ENCODE results near the gene MOGAT3. TPM values are rescaled to one million over a fixed set of nuclear protein-coding genes. Genes with fewer than 3 reads are reported as not detected.

The MOGAT3 gene
- total and polyA plus RNA-seq, 2 experiments from 2014 or later: 6.3 to 14.0 TPM

DNA sequence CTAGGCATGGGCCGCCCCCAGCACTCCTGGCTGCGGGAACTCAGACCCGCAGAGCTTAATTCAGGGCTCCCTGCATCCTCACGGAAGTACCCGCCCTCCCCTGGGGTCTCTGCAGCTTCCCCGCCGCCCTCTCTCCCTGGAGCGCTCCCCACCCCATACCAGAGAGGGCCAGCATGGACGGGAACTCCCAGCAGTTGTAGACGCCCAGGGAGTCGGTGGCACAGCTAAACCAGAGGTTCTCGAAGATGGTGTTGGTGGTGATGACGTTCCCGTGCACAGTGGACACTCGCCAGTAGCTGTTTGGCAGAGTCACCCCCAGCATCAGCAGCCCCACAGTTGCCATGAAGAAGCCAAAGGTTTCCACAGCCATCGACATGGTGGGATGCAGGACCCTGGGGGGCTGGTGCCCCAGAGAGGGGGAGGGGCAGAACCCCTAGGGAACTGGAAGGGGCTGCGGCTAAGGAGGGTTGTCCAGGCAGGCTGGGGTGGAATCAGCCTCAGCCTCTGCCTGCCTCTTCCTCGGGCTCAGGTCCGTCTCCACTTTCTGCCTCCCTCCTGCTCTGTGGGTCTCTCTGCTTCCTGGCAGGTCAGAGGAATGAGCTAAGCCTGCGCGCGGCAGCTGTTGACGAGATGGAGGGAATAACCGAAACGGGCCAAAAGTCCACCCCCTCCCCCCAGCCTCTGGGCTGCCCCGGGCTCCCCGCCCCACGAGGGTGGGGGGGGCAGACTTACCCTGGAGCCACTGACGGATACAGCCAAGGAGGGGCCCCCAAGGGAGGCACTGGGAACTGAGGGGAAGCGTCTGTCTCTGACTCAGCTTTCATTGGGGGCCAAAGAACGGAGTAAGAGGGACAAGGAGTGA lies 36.6 kb upstream of the MOGAT3 start, which contains the start of gene CLDN15:
Gene CLDN15, minus strand, starts transcription at position 597 of the 862 bp plus-strand sequence. Its CDS starts 221 bp downstream, at position 376.
- H3K27me3 ChIP-seq: no peaks in the 10 kb centered on the region
- H4K20me1 ChIP-seq (ENCODE audit: insufficient read depth, poor library complexity, severe bottlenecking): peaks cover 4% of the 10 kb centered on the region
- peaks cover 5% of the 10 kb centered on the region for H3K4me1 ChIP-seq (ENCODE audit: insufficient read depth)
- DNase-seq (ENCODE audit: low spot score): peak; percentile 56
- peak within 1 kb of the TSS; percentile 60 for H3K27ac ChIP-seq
- no peaks in the 10 kb centered on the region for H3K9me3 ChIP-seq (ENCODE audit: low read depth)
- peaks cover 16% of the 10 kb centered on the region for H3K79me2 ChIP-seq
- H3K4me3 ChIP-seq: no peak within 1 kb of the TSS
- no peak within 1 kb of the TSS for H2AFZ ChIP-seq
- no peaks in the 10 kb centered on the region for H3K36me3 ChIP-seq (replicated peaks; ENCODE audit: insufficient read depth, low read depth)
- peak within 1 kb of the TSS; percentile 37 for H3K4me2 ChIP-seq
- no peaks in the 10 kb centered on the region for H3K9me2 ChIP-seq (replicated peaks; ENCODE audit: insufficient read depth)
- 85% methylated on average over 23 of the region's 31 CpGs for WGBS (ENCODE audit: low lambda C conversion rate, missing lambda C conversion rate)
- TF ChIP-seq EZH2 (IDR thresholded peaks at IDR 0.05; ENCODE audit: borderline replicate concordance) (no peak), EZH2phosphoT487 (IDR thresholded peaks at IDR 0.05; ENCODE audit: low read depth, severe bottlenecking, unreplicated experiment) (no peak)
- TF ChIP-seq, protein P1, sequence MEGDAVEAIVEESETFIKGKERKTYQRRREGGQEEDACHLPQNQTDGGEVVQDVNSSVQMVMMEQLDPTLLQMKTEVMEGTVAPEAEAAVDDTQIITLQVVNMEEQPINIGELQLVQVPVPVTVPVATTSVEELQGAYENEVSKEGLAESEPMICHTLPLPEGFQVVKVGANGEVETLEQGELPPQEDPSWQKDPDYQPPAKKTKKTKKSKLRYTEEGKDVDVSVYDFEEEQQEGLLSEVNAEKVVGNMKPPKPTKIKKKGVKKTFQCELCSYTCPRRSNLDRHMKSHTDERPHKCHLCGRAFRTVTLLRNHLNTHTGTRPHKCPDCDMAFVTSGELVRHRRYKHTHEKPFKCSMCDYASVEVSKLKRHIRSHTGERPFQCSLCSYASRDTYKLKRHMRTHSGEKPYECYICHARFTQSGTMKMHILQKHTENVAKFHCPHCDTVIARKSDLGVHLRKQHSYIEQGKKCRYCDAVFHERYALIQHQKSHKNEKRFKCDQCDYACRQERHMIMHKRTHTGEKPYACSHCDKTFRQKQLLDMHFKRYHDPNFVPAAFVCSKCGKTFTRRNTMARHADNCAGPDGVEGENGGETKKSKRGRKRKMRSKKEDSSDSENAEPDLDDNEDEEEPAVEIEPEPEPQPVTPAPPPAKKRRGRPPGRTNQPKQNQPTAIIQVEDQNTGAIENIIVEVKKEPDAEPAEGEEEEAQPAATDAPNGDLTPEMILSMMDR (IDR thresholded peaks at IDR 0.05; ENCODE audit: poor library complexity): no peak

DNA sequence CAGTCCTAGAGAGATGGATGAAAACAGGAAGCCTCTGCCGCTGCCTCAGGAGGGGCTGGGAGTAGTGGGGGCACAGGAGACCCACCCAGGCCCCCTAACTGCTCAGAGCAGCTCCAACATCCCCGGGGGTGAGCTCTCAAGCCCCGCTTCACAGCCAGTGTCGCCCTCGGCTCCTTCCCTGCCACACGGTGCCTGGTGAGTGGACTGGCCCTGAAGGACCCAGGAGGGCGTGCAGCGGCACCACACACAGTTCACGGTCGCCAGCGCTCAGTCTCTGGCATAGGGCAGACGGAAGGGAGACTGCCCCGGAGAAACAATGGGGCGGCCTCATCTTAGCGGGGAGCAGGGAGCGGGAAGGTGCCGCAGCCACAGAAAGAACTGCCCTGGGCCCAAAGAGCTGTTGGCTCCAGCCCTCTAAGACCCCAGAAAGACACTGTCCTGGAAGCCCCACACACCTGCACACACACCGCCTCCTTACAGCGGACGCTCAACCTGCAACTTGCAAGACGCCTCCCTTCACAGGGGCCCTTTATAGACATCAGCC lies 35.5 kb upstream of the MOGAT3 start:
- DNase-seq (ENCODE audit: low spot score): peak; percentile 8
- no peaks in the 10 kb centered on the region for H3K36me3 ChIP-seq (replicated peaks; ENCODE audit: insufficient read depth, low read depth)
- H3K27me3 ChIP-seq: no peaks in the 10 kb centered on the region
- no peak overlapping the region for H2AFZ ChIP-seq
- 96% methylated on average over 18 of the region's 21 CpGs for WGBS (ENCODE audit: low lambda C conversion rate, missing lambda C conversion rate)
- TF ChIP-seq EZH2phosphoT487 (IDR thresholded peaks at IDR 0.05; ENCODE audit: low read depth, severe bottlenecking, unreplicated experiment) (no peak), EZH2 (IDR thresholded peaks at IDR 0.05; ENCODE audit: borderline replicate concordance) (no peak)
- TF ChIP-seq, protein P1 (IDR thresholded peaks at IDR 0.05; ENCODE audit: poor library complexity): no peak
- peaks cover 6% of the 10 kb centered on the region for H3K79me2 ChIP-seq
- H3K9me2 ChIP-seq (replicated peaks; ENCODE audit: insufficient read depth): no peaks in the 10 kb centered on the region
- H3K4me3 ChIP-seq: no peak overlapping the region
- no peaks in the 10 kb centered on the region for H4K20me1 ChIP-seq (ENCODE audit: insufficient read depth, poor library complexity, severe bottlenecking)
- H3K4me2 ChIP-seq: no peak overlapping the region
- no peak overlapping the region for H3K27ac ChIP-seq
- no peaks in the 10 kb centered on the region for H3K9me3 ChIP-seq (ENCODE audit: low read depth)
- peaks cover 16% of the 10 kb centered on the region for H3K4me1 ChIP-seq (ENCODE audit: insufficient read depth)

DNA sequence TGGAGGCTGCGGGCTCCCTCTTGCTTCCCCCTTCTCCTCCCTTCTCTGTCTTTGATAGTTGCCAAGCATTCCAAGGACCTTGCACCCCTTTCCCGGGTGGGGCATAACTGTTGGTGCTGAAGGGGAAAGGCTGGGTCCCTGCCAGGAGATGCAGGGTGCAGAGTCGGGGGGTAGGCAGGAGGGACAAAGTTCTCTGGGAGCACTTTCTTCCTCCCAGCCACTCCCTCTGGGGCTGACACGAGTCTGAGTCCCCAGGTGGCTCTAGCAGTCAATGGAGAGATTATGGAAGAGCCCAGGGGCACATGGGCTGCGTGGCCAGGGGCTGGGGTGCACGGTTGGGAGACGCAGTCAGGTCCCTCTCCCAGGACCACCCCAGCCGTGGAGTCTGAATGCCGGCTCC lies 34.7 kb upstream of the MOGAT3 start:
- WGBS (ENCODE audit: low lambda C conversion rate, missing lambda C conversion rate): 95% methylated on average over 9 of the region's 9 CpGs
- Histone ChIP-seq H3K36me3 (replicated peaks; ENCODE audit: insufficient read depth, low read depth) (no peaks in the 10 kb centered on the region), H3K9me2 (replicated peaks; ENCODE audit: insufficient read depth) (no peaks in the 10 kb centered on the region), H3K79me2 (no peaks in the 10 kb centered on the region), H3K4me1 (ENCODE audit: insufficient read depth) (peaks cover 17% of the 10 kb centered on the region), H2AFZ (no peak overlapping the region), H3K4me2 (no peak overlapping the region), H3K4me3 (no peak overlapping the region), H3K27ac (no peak overlapping the region), H4K20me1 (ENCODE audit: insufficient read depth, poor library complexity, severe bottlenecking) (no peaks in the 10 kb centered on the region), H3K27me3 (no peaks in the 10 kb centered on the region), H3K9me3 (ENCODE audit: low read depth) (no peaks in the 10 kb centered on the region)
- DNase-seq (ENCODE audit: low spot score): no peak
- TF ChIP-seq EZH2 (IDR thresholded peaks at IDR 0.05; ENCODE audit: borderline replicate concordance) (no peak), EZH2phosphoT487 (IDR thresholded peaks at IDR 0.05; ENCODE audit: low read depth, severe bottlenecking, unreplicated experiment) (no peak)
- TF ChIP-seq, protein P1 (IDR thresholded peaks at IDR 0.05; ENCODE audit: poor library complexity): no peak
